AG04449 (cell line): ENCODE data around the gene KIFC3.
"Not testable (repeated sequence)": the region's sequence is repeated elsewhere in the genome, so short reads cannot be mapped to it uniquely, and the experiment has no call there.

ENCODE experiments used
- CTCF ChIA-PET: fragments of 350-600 bp; formaldehyde crosslinking; extraction: SDS; loops from one replicate; lab custom pipeline; 2021; ENCODE audit warnings: antibody characterized with exemption; lab: Yijun Ruan, JAX
- POLR2A ChIA-PET: fragments of 400-600, 350-600 bp; formaldehyde crosslinking; extraction: SDS; loops from one replicate; lab custom pipeline; 2020; ENCODE audit warnings: antibody characterized with exemption, inconsistent platforms; lab: Yijun Ruan, JAX
- DNase-seq: peaks from one replicate; pipeline ENCODE4 v3.0.0-alpha.2; 2010; ENCODE audit warnings: low read depth, low spot score
- H3K4me3 ChIP-seq: 2 replicates; pipeline ENCODE4 v1.5.1; 2011; ENCODE audit warnings: low read depth, mild to moderate bottlenecking, control low read depth, low read length
- CTCF ChIP-seq: IDR thresholded peaks from one replicate; pipeline ENCODE4 v1.5.1; 2011; ENCODE audit warnings: mild to moderate bottlenecking, moderate library complexity, low read length, control low read depth, inconsistent platforms; ENCODE audit not compliant: insufficient read depth; ENCODE audit errors: missing control alignments

KIFC3 gene

GRCh38 chr16:57813466-57813865 lies 11.2 kb upstream of the KIFC3 start:
- ChIA-PET CTCF (interaction anchor here (1.0 kb wide), 1 partner anchor 14 kb away, joined by 3 read pairs; no protein-coding TSS in a partner anchor), POLR2A (no interaction called here)

GRCh38 chr16:57811340-57811739 lies 9.0 kb upstream of the KIFC3 start:
- not testable (repeated sequence) for DNase-seq, H3K4me3 ChIP-seq
- ChIA-PET POLR2A (interaction anchor here (0.7 kb wide), 1 partner anchor 37 kb away, joined by 3 read pairs; no protein-coding TSS in a partner anchor), CTCF (interaction anchor here (1.3 kb wide), 1 partner anchor 51 kb away, joined by 3 read pairs; no protein-coding TSS in a partner anchor)

More at GRCh38 chr16:57813466-57813865, 11.2 kb upstream of the KIFC3 start:
- no peak for TF ChIP-seq CTCF
- no peak overlapping the region for H3K4me3 ChIP-seq
- DNase-seq: no peak

- ChIA-PET POLR2A (interaction anchor here (1.1 kb wide), 1 partner anchor 9 kb away, joined by 3 read pairs; no protein-coding TSS in a partner anchor), CTCF (interaction anchor here (1.0 to 1.3 kb wide), 2 partner anchors 52 to 56 kb away, joined by 3 to 4 read pairs; no protein-coding TSS in a partner anchor)
- TF ChIP-seq CTCF: no peak
- H3K4me3 ChIP-seq: no peak overlapping the region
- DNase-seq: peak; percentile 36
Measured at GRCh38 chr16:57810197-57811031, 8.1 kb upstream of the KIFC3 start.

GRCh38 chr16:57809276-57810196 lies 7.2 kb upstream of the KIFC3 start:
- CTCF ChIA-PET: interaction anchor here (1.0 to 4.0 kb wide), 3 partner anchors 8 to 57 kb away, joined by 4 to 13 read pairs (median 9); no protein-coding TSS in a partner anchor
- POLR2A ChIA-PET: interaction anchor here (1.1 kb wide), 1 partner anchor 8 kb away, joined by 3 read pairs; no protein-coding TSS in a partner anchor
- no peak for DNase-seq
- H3K4me3 ChIP-seq: no peak overlapping the region
- TF ChIP-seq CTCF: no peak

GRCh38 chr16:57808589-57809228 lies 6.4 kb upstream of the KIFC3 start:
- ChIA-PET POLR2A (interaction anchor here (0.7 kb wide), 1 partner anchor 10 kb away, joined by 3 read pairs; no protein-coding TSS in a partner anchor), CTCF (interaction anchor here (2.0 to 4.0 kb wide), 2 partner anchors 9 to 13 kb away, joined by 9 to 13 read pairs; no protein-coding TSS in a partner anchor)
- no peak for DNase-seq
- TF ChIP-seq CTCF: no peak
- peak overlapping the region; percentile 3; the same call in 1 of the 2 replicates for H3K4me3 ChIP-seq
